Stimulated activated CD4-positive, alpha-beta T cell treated with anti-CD3 and anti-CD28 coated beads, Interleukin-15, amount 100 ng/mL, for 24 hours (primary cell): ENCODE measurements around the gene TBCD.

Source experiments
- DNase-seq: peaks from one replicate; pipeline ENCODE4 v3.0.0-alpha.2; 2020

TBCD gene

GRCh38 chr17:82751571-82752370 is at the start of gene TBCD:
TSS of gene TBCD (plus strand) at chr17:82752065. CDS start at chr17:82752194, 129 bp downstream.
- DNase-seq: peak; percentile 91

- no peak for DNase-seq
Observed at GRCh38 chr17:82702231-82702927, 49.5 kb upstream of the TBCD start.

GRCh38 chr17:82703036-82703745 is 48.7 kb upstream of the TBCD start:
- DNase-seq: no peak

DNA sequence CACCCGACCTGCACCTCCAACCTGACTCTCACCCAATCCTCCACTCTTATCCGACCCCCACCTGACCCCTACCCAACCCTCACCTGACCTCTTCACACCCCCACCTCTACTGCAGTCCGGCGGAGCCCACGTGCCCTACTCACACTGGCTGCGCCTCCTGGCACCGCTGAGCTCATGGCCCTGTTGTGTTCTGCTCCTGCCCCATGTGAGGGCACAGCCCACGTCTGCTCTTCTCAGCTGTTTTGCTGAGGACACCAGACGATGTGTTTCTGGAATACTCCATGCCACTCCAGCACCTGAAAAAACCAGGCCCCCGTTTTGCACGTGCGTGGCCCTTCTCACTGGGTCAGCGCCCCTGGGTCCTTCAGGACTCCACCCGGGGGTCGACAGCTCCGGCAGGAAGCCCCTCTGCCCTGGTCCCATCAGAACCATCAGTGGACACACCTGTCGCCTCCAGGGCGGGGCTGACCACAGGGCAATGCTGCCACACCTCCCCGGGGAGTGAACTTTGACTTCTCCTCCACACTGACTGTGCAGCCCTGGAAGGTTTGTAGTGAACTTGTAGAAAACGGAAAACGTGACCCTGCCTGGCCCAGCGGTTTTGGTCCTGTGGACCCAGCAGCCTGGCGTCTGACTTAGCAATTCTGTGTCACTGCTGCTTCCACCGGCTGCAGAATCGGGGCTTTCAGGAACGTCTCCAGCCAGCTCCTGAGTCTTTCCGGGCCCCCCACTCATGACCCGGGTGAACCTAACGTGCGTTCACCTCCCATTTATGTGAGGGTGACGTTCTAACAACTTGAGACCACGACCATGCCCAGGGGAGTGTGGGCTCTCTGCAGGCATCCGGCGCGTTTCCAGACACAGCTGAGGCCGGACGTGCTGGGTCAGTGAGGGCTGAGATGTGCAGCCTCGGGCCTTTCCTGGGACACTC is 47.7 kb upstream of the TBCD start:
- no peak for DNase-seq

DNA sequence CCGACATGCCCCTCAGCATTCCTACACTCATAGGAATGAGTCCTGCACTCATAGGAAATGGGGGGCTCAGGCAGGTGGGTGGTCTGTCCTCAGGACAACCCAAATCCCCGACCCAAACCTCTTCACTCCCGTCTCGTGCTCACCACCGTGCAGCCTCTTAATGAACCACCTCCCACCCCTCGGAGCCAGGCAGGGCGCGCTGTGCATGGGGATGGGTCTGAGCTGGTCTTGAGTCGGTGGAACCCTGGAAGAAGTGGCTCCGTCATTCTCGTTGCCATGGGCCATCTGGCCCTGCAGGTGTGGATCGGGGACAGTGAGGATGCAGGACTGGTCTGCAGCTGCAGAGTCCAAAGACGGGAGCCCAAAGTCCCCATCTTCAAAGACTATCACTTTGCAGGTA is 47.0 kb upstream of the TBCD start:
- no peak for DNase-seq

- DNase-seq: no peak
Observed at GRCh38 chr17:82705756-82706155, 46.1 kb upstream of the TBCD start.

DNA sequence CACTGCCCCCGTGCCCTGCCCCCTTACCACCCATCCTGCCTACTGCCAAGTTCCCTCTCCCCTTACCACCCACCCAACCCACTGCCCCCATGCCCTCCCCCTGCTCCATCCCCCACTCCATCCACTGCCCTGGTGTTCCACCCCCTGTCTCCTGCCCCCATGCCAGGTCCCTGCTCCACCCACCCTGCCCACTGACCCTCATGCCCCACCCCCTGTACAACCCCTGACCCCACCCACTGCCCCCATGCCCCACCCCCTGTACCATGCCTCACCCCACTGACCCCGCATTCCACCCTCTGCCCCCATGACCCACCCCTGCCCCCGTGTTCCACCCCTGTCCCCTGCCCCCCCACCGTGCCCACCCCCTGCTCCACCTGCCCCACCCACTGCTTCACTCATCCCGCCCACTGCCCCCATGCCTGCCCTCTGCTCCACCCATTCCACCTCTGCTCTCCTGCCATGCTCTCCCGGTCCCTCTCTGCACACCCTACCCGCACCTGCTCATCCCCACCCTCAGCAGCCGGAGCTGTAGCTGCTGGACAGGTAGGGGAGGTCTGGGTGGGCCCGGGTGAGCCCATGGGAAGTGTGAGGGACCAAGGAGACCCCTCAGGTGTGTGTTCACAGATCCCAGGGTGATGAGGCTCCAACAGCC is 42.7 kb upstream of the TBCD start:
- no peak for DNase-seq

- DNase-seq: no peak
Observed at GRCh38 chr17:82709676-82710498, 42.0 kb upstream of the TBCD start.

DNA sequence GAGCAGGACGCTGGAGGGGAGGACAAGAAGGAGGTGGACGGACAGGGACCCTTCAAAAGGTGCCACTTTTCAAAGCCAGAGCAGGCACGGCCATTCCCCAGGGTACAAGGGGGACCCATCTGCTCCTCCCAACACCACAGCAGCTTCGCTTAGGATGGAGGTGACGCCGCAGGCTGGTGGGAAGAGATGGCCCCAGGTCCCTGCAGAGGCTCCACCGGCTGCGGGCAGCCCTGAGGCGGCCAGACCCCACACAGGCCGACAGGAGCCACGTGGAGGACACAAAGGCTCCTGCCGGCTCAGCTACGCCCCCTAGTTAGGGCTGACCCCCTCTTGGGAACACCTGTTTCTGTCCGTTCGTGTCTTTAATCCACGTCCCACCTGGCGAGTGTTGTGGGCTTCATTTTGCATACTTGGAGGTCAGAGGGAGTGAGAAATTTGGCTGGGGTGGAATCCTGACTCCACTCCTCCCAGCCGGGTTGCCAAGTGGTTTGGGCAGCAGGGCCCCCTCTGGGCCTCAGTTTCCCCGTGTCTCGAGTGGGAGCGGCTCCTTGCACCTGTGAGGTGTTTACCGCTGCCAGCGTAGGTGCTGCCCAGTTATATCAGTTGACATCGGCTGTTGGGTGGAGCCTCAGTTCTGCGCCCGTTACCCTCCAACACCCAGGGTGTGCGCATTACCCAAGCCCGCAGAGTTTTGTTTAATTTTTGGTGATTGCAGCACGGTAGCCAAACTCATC is 41.2 kb upstream of the TBCD start:
- DNase-seq: no peak

DNA sequence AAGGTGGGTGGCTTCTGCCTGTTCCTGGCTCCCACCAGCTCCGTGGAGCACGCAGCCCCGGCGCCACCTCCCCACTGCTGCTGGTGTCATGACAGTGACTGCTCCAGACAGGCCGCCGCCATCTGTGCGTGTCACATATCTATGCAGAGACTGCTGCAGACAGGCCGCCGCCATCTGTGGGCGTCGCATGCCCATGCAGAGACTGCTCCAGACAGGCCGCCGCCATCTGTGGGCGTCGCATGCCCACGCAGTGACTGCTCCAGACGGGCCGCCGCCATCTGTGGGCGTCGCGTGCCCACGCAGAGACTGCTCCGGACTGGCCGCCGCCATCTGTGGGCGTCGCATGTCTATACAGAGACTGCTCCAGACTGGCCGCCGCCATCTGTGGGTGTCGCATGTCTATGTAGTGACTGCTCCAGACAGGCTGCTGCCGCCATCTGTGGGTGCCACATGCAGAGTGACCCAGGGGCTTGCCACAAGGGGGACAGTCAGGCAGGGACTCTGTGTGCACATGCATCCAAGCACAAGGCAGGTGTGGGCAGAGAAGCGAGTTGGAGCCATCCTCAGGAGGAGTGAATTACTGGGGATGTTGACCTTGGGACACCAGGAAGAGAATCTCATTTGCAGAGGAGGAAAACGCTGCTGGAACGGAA is 38.7 kb upstream of the TBCD start:
- DNase-seq: no peak

DNA sequence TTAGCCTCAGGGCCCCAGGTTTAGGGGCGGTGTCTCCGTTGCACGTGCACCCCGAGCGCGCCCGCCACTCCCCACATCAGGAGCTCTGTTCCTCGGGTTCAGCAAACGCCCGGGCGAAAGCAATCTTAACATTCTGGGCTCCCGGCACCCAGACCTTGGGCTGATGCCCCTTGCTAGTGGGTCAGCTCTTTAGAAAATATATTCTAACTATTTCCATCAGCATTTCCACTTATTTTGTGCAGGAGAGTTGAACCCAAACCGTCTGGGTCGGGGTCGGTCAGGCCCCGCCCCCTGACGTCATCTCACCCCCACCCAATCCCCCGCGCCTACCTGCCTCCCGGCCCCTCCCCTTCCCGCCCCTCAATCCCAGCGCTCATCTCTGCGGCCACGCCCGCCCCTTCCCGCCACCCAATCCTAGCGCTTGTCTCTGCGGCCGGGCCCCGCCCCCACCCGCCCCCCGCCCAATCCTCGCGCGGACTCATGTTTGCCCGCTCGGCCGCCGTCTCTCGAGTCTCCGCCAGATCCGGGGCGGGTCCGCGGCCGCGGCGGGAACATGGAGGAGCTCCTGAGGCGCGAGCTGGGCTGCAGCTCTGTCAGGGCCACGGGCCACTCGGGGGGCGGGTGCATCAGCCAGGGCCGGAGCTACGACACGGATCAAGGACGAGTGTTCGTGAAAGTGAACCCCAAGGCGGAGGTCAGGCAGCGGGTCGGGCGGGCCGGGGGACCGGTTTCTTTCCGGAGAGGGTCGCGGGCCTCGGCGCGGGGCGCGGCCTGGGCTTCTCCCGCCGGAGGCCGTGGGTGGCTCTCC is 35.5 kb upstream of the TBCD start, which contains the start of gene FN3KRP:
Gene FN3KRP (plus strand): TSS at position 504 of the 808 bp plus-strand sequence. CDS start 50 bp downstream, at position 554.
- peak; percentile 98 for DNase-seq

GRCh38 chr17:82718986-82719685 is 32.7 kb upstream of the TBCD start:
- DNase-seq: no peak

- DNase-seq: no peak
Observed at GRCh38 chr17:82720204-82720603, 31.7 kb upstream of the TBCD start.

GRCh38 chr17:82722341-82723013 is 29.4 kb upstream of the TBCD start:
- DNase-seq: no peak

- DNase-seq: no peak
Observed at GRCh38 chr17:82723169-82723807, 28.6 kb upstream of the TBCD start.

- no peak for DNase-seq
Observed at GRCh38 chr17:82726427-82726826, 25.4 kb upstream of the TBCD start.
